SK-N-SH treated with all-trans-retinoic acid at 6 μM for 48 hours (cell line): Measurements from ENCODE around the gene STS.

Source experiments
- ARNTL ChIP-seq: fragments of 450-650 bp; formaldehyde crosslinking; IDR thresholded peaks from 2 replicates; pipeline ENCODE4 v1.5.0; 2020; ENCODE audit warnings: low read depth, mild to moderate bottlenecking, moderate library complexity, borderline replicate concordance
- BACH2 ChIP-seq: fragments of 250-450 bp; sonication (Bioruptor Pico); IDR thresholded peaks from 2 replicates; pipeline ENCODE4 v1.9.0; 2021; ENCODE audit warnings: mild to moderate bottlenecking, borderline replicate concordance
- ESRRG ChIP-seq: fragments of 250-450 bp; sonication (Bioruptor Pico); IDR thresholded peaks from 2 replicates; pipeline ENCODE4 v1.6.1; 2021; ENCODE audit warnings: mild to moderate bottlenecking
- OSR1 ChIP-seq: fragments of 250-450 bp; sonication (Bioruptor Pico); IDR thresholded peaks from 2 replicates; pipeline ENCODE4 v1.8.0; 2022; ENCODE audit warnings: moderate library complexity, mild to moderate bottlenecking, inconsistent platforms
- SNAI2 ChIP-seq: fragments of 250-450 bp; sonication (Bioruptor Pico); IDR thresholded peaks from 2 replicates; pipeline ENCODE4 v1.5.0; 2020; ENCODE audit warnings: mild to moderate bottlenecking, moderate library complexity
- TOX ChIP-seq: fragments of 250-450 bp; sonication (Bioruptor Pico); IDR thresholded peaks from 2 replicates; pipeline ENCODE4 v1.8.0; 2021; ENCODE audit warnings: mild to moderate bottlenecking, moderate library complexity, borderline replicate concordance
- TF ChIP-seq, protein P1 (sequence below): fragments of 250-450 bp; sonication (Bioruptor Pico); IDR thresholded peaks from 2 replicates; pipeline ENCODE4 v1.8.0; 2021; ENCODE audit warnings: low read depth, mild to moderate bottlenecking, moderate library complexity, borderline replicate concordance
- TF ChIP-seq, protein P2 (sequence below): fragments of 250-450 bp; sonication (Bioruptor Pico); IDR thresholded peaks from 2 replicates; pipeline ENCODE4 v1.5.1; 2020; ENCODE audit warnings: low read depth, mild to moderate bottlenecking, moderate library complexity

DNA sequence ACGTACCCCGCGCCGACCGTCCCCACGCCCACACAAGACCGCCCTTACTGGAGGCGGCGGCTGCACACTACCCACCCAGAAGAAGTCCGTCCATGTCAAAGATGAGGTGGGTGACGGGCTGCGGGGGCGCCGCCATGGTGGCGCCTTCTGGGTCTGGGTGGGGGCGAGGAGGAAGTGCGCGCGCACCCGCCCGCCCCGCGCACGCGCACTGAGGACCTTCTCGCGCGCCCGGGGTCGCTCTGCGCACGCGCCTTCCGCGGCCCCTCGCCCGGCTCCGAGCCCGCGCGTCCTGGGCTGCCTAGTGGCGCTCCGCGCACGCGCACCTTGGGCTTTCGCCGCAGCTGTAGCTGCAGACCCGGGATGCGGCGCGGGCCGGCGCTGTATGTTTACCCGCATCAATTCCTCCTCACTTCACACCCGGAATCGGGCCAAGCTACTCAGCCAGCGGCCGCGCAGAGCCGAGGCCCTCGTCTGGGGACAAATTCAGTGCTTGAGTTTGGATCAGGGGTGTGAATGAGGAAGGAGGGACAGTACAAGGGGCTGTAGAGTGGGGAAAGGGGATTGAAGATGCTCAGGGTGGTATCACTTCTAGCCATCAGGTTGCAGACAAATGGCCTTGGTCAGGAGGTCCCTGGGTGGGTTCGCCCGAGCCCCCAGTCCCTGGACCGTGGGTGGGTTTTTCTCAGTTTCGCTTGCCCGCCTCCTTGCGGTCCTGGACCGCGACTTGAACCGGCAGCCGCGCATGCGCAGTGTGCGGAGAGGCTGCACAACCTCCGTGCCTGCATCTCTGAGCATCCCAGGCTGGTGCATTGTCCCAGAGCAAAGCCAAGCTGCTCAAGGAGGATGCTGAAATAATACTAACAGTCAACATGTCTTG is 704 bp downstream of the STS start, which contains the start of gene PUDP:
- TF ChIP-seq OSR1 (CRISPR knock-in tag) (no peak), TOX (CRISPR knock-in tag) (no peak), ESRRG (CRISPR knock-in tag) (no peak), BACH2 (CRISPR knock-in tag) (no peak), SNAI2 (CRISPR knock-in tag) (no peak), ARNTL (CRISPR knock-in tag) (no peak)
- TF ChIP-seq, protein P1, sequence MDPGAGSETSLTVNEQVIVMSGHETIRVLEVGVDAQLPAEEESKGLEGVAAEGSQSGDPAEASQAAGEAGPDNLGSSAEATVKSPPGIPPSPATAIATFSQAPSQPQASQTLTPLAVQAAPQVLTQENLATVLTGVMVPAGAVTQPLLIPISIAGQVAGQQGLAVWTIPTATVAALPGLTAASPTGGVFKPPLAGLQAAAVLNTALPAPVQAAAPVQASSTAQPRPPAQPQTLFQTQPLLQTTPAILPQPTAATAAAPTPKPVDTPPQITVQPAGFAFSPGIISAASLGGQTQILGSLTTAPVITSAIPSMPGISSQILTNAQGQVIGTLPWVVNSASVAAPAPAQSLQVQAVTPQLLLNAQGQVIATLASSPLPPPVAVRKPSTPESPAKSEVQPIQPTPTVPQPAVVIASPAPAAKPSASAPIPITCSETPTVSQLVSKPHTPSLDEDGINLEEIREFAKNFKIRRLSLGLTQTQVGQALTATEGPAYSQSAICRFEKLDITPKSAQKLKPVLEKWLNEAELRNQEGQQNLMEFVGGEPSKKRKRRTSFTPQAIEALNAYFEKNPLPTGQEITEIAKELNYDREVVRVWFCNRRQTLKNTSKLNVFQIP (CRISPR knock-in tag), result no peak
- TF ChIP-seq, protein P2, sequence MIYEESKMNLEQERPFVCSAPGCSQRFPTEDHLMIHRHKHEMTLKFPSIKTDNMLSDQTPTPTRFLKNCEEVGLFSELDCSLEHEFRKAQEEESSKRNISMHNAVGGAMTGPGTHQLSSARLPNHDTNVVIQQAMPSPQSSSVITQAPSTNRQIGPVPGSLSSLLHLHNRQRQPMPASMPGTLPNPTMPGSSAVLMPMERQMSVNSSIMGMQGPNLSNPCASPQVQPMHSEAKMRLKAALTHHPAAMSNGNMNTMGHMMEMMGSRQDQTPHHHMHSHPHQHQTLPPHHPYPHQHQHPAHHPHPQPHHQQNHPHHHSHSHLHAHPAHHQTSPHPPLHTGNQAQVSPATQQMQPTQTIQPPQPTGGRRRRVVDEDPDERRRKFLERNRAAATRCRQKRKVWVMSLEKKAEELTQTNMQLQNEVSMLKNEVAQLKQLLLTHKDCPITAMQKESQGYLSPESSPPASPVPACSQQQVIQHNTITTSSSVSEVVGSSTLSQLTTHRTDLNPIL, result no peak
